K562 (cell line): ENCODE measurements around the gene HSPB1. TPM values are rescaled to one million over a fixed set of nuclear protein-coding genes. Genes with fewer than 3 reads are reported as not detected.
A peak's percentile ranks its signal among the peaks of the same experiment; 100 is the strongest.

Experiments used
- ARID4B ChIP-seq: sonication (generic); formaldehyde crosslinking; IDR thresholded peaks from 2 replicates; pipeline ENCODE4 v1.8.0; 2022; ENCODE audit warnings: mild to moderate bottlenecking, missing genetic modification reagents
- ATF2 ChIP-seq: sonication (generic); formaldehyde crosslinking; IDR thresholded peaks from 2 replicates; pipeline ENCODE4 v1.8.1; 2022; ENCODE audit warnings: missing genetic modification reagents
- BMI1 ChIP-seq: fragments of 150-350 bp; IDR thresholded peaks from 2 replicates; pipeline ENCODE4 v1.6.1; 2014; ENCODE audit warnings: low read length
- CBX3 ChIP-seq, 2 experiments: IDR thresholded peaks; 1 replicate in 1 of 2; 2 replicates in 1 of 2; pipeline ENCODE4 v1.6.1; 2012; ENCODE audit warnings: inconsistent platforms in 2 of 2, low read length in 2 of 2, borderline replicate concordance in 1 of 2, control low read depth in 1 of 2
- DMBX1 ChIP-seq: fragments of 250-450 bp; sonication (Bioruptor Pico); IDR thresholded peaks from 2 replicates; pipeline ENCODE4 v1.8.0; 2022; ENCODE audit warnings: inconsistent platforms, mild to moderate bottlenecking, moderate library complexity, borderline replicate concordance
- HINFP ChIP-seq: fragments of 450-650 bp; conservative IDR thresholded peaks from 2 replicates; pipeline ENCODE4 v1.6.1; 2016; ENCODE audit warnings: missing genetic modification characterization, low read depth, mild to moderate bottlenecking, control low read depth, missing compliant biosample characterization
- JUN ChIP-seq, 2 experiments: sonication (generic) in 1 of 2; formaldehyde crosslinking in 1 of 2; IDR thresholded peaks; 2 replicates each; pipeline versions ENCODE4 v1.6.1 to v1.8.0; 2012 to 2022; ENCODE audit warnings: borderline replicate concordance in 2 of 2, mild to moderate bottlenecking in 2 of 2, improper control_type of control experiment in 1 of 2, low read depth in 1 of 2, low read length in 1 of 2, missing genetic modification reagents in 1 of 2
- KDM1A ChIP-seq, 2 experiments: fragments of 450-650 bp; IDR thresholded peaks; 2 replicates each; pipeline ENCODE4 v1.6.1; 2016; ENCODE audit warnings: mild to moderate bottlenecking in 2 of 2
- KDM5B ChIP-seq: fragments of 200-600 bp; sonication (generic); IDR thresholded peaks from 2 replicates; pipeline ENCODE4 v1.6.1; 2012; ENCODE audit warnings: low read depth, mild to moderate bottlenecking, moderate library complexity, low read length, control low read depth, inconsistent platforms; ENCODE audit not compliant: insufficient replicate concordance
- KLF16 ChIP-seq: IDR thresholded peaks from 2 replicates; pipeline ENCODE4 v1.6.1; 2016; ENCODE audit warnings: antibody characterized with exemption
- POLR2H ChIP-seq: IDR thresholded peaks from 2 replicates; pipeline ENCODE4 v1.6.1; 2016; ENCODE audit warnings: missing genetic modification characterization, low read depth, mild to moderate bottlenecking, control low read depth, missing compliant biosample characterization, moderate library complexity
- RAD21 ChIP-seq, 2 experiments: fragments of 250-450 bp in 1 of 2; fragments of 450-650 bp in 1 of 2; sonication (Bioruptor Pico) in 1 of 2; formaldehyde crosslinking in 1 of 2; IDR thresholded peaks in 1 of 2; conservative IDR thresholded peaks in 1 of 2; 2 replicates each; pipeline versions ENCODE4 v1.4.0 to v1.8.0; 2020 to 2022; ENCODE audit warnings: mild to moderate bottlenecking in 2 of 2, moderate library complexity in 1 of 2
- SNIP1 ChIP-seq: fragments of 450-650 bp; IDR thresholded peaks from 2 replicates; pipeline ENCODE4 v1.7.1; 2017; ENCODE audit warnings: low read depth, mild to moderate bottlenecking
- TEAD2 ChIP-seq: fragments of 450-650 bp; IDR thresholded peaks from 2 replicates; pipeline ENCODE4 v1.6.1; 2016; ENCODE audit warnings: missing genetic modification characterization, control low read depth, missing compliant biosample characterization
- THRB ChIP-seq: fragments of 450-650 bp; formaldehyde crosslinking; conservative IDR thresholded peaks from 2 replicates; pipeline ENCODE4 v1.4.0; 2022; ENCODE audit warnings: mild to moderate bottlenecking, missing genetic modification characterization
- ZFX ChIP-seq: sonication (generic); formaldehyde crosslinking; IDR thresholded peaks from 2 replicates; pipeline ENCODE4 v1.8.0; 2022; ENCODE audit warnings: mild to moderate bottlenecking, missing genetic modification reagents, moderate library complexity
- polyA plus RNA-seq, 8 experiments: library from polyadenylated mRNA; depleted of rRNA in 4 of 8; stranded (reverse) in 5 of 8; unstranded in 3 of 8; fragments of >200 nt; fragmentation: Nextera tagmentation in 2 of 8; fragmentation: Illumina TruSeq in 1 of 8; extraction: Ambion mirVana in 2 of 8; extraction: Trizol in 1 of 8; gene quantifications; 2 replicates each; pipeline versions ENCODE4 v1.2.1 to v1.2.3, GENCODE V29; 2011 to 2014; ENCODE audit warnings: inconsistent platforms in 1 of 8, missing spikeins in 1 of 8
- total RNA-seq, 7 experiments: library from RNA; depleted of rRNA in 6 of 7; stranded (reverse); fragments of >200 nt in 6 of 7; fragmentation: Illumina TruSeq in 2 of 7; extraction: Trizol in 2 of 7; gene quantifications; 2 replicates each; pipeline versions ENCODE4 v1.2.1 to v1.2.3, GENCODE V29; 2011 to 2021; ENCODE audit warnings: low replicate concordance in 1 of 7

Gene HSPB1
- total and polyA plus RNA-seq, 9 of the 15 experiments (the other 6 are each of a cell fraction or from before 2014, with no cell fraction given) = 27.1 to 522 (median 138) TPM

- peak; percentile 29 for TF ChIP-seq KDM5B
- TF ChIP-seq THRB (CRISPR knock-in tag) = no peak
- no peak for TF ChIP-seq TEAD2 (tag)
- TF ChIP-seq SNIP1 = no peak
- peak; percentile 77; the same call in 1 of the 2 replicates for TF ChIP-seq ARID4B (CRISPR knock-in tag)
- no peak for TF ChIP-seq HINFP (tag)
- no peak for TF ChIP-seq BMI1
- TF ChIP-seq CBX3 (IDR thresholded peaks at IDR 0.05; ENCODE audit: borderline replicate concordance in 1 of 2, low read length in 2 of 2) = peak in 1 of 2 experiments; percentile 37; a peak in 1 of 3 replicates
- peak; percentile 44; the same call in 1 of the 2 replicates for TF ChIP-seq ZFX (CRISPR knock-in tag)
- no peak for TF ChIP-seq JUN (IDR thresholded peaks at IDR 0.05; ENCODE audit: borderline replicate concordance, low read depth, low read length)
- 0 out of 2 replicates have a peak, but pooled peaks have one; percentile 47 for TF ChIP-seq JUN (CRISPR knock-in tag; IDR thresholded peaks at IDR 0.05; ENCODE audit: borderline replicate concordance)
- TF ChIP-seq DMBX1 (CRISPR knock-in tag) = no peak
- TF ChIP-seq KLF16 = 0 out of 2 replicates have a peak, but pooled peaks have one; percentile 3
- TF ChIP-seq POLR2H (tag) = no peak
- 0 out of 4 replicates have a peak, but pooled peaks have one; percentile 12 to 20 for TF ChIP-seq KDM1A (IDR thresholded peaks at IDR 0.05)
- no peak for TF ChIP-seq ATF2 (CRISPR knock-in tag)
- peak in 1 of 2 experiments; percentile 38; a peak in 1 of 4 replicates for TF ChIP-seq RAD21 (CRISPR knock-in tag; conservative IDR thresholded peaks at IDR 0.05 in 1 of 2, IDR thresholded peaks at IDR 0.05 in 1 of 2)
Observed at GRCh38 chr7:76318488-76319353, 16.2 kb downstream of the HSPB1 start (continued).
